HepG2 (cell line): ENCODE measurements around the gene ZSCAN4. TPM values are rescaled to one million over a fixed set of nuclear protein-coding genes. Genes with fewer than 3 reads are reported as not detected.

Experiments used
- CCAR2 ChIP-seq: fragments of 200-400 bp; formaldehyde crosslinking; optimal IDR thresholded peaks from 2 replicates; pipeline ENCODE3; 2018; ENCODE audit warnings: low read depth, mild to moderate bottlenecking, low read length, moderate library complexity
- DPF2 ChIP-seq: sonication (generic); formaldehyde crosslinking; IDR thresholded peaks from 2 replicates; pipeline ENCODE4 v1.4.0; 2020; ENCODE audit warnings: mild to moderate bottlenecking, low read depth, missing genetic modification reagents, borderline replicate concordance
- ERF ChIP-seq: IDR thresholded peaks from 2 replicates; pipeline ENCODE4 v1.6.1; 2018; ENCODE audit warnings: missing biosample characterization, missing genetic modification reagents
- MTA1 ChIP-seq: sonication (generic); formaldehyde crosslinking; IDR thresholded peaks from 2 replicates; pipeline ENCODE4 v1.4.0; 2020; ENCODE audit warnings: missing genetic modification reagents, mild to moderate bottlenecking, borderline replicate concordance
- NCOA5 ChIP-seq: sonication (generic); formaldehyde crosslinking; IDR thresholded peaks from 2 replicates; pipeline ENCODE4 v1.4.0; 2020; ENCODE audit warnings: missing genetic modification reagents
- RBM22 ChIP-seq: fragments of 200-400 bp; formaldehyde crosslinking; optimal IDR thresholded peaks from 2 replicates; pipeline ENCODE3; 2017; ENCODE audit warnings: mild to moderate bottlenecking, low read length, moderate library complexity
- RFX1 ChIP-seq: fragments of 450-650 bp; IDR thresholded peaks from 2 replicates; pipeline ENCODE4 v1.6.1; 2017
- TMF1 ChIP-seq: sonication (generic); formaldehyde crosslinking; IDR thresholded peaks from 2 replicates; pipeline ENCODE4 v1.8.1; 2022; ENCODE audit warnings: low read depth, missing genetic modification reagents
- ZNF225 ChIP-seq: sonication (generic); formaldehyde crosslinking; IDR thresholded peaks from 2 replicates; pipeline ENCODE4 v1.4.0; 2020; ENCODE audit warnings: mild to moderate bottlenecking, missing genetic modification reagents
- ZNF282 ChIP-seq: fragments of 450-650 bp; IDR thresholded peaks from 2 replicates; pipeline ENCODE4 v1.6.1; 2018; ENCODE audit not compliant: partially characterized antibody
- ZNF501 ChIP-seq: sonication (generic); formaldehyde crosslinking; IDR thresholded peaks from 2 replicates; pipeline ENCODE4 v1.5.1; 2020; ENCODE audit warnings: mild to moderate bottlenecking, moderate library complexity, missing genetic modification reagents
- ZNF556 ChIP-seq: sonication (generic); formaldehyde crosslinking; IDR thresholded peaks from 2 replicates; pipeline ENCODE4 v1.4.0; 2020; ENCODE audit warnings: mild to moderate bottlenecking, missing genetic modification reagents, borderline replicate concordance
- ZNF768 ChIP-seq: sonication (generic); formaldehyde crosslinking; IDR thresholded peaks from 2 replicates; pipeline ENCODE4 v1.4.0; 2020; ENCODE audit warnings: missing genetic modification reagents
- polyA plus RNA-seq, 8 experiments: library from polyadenylated mRNA; depleted of rRNA in 3 of 8; stranded (reverse) in 7 of 8; unstranded in 1 of 8; fragments of >200 nt; fragmentation: Illumina TruSeq in 4 of 8; extraction: Trizol in 4 of 8; gene quantifications; 2 replicates each; pipeline versions ENCODE4 v1.2.1 to v1.2.3, GENCODE V29; 2011 to 2016; ENCODE audit warnings: low read depth in 4 of 8, missing spikeins in 1 of 8, mixed read lengths in 1 of 8; ENCODE audit not compliant: insufficient read depth in 1 of 8
- total RNA-seq, 5 experiments: library from RNA; depleted of rRNA; stranded (reverse); fragments of >200 nt; fragmentation: Illumina TruSeq; extraction: Trizol; gene quantifications; 2 replicates each; pipeline ENCODE4 v1.2.3, GENCODE V29; 2016; ENCODE audit warnings: low read depth in 1 of 5
- TF ChIP-seq, protein P1 (sequence below): IDR thresholded peaks from 2 replicates; pipeline ENCODE4 v1.6.1; 2016; ENCODE audit warnings: missing compliant biosample characterization, missing genetic modification reagents, borderline replicate concordance
- TF ChIP-seq, protein P2 (sequence below): sonication (generic); formaldehyde crosslinking; IDR thresholded peaks from 2 replicates; pipeline ENCODE4 v1.4.0; 2020; ENCODE audit warnings: missing genetic modification reagents, borderline replicate concordance
- TF ChIP-seq, protein P3 (sequence below): fragments of 450-650 bp; IDR thresholded peaks from 2 replicates; pipeline ENCODE4 v1.6.1; 2016
- TF ChIP-seq, protein P4 (sequence below): sonication (generic); formaldehyde crosslinking; IDR thresholded peaks from 2 replicates; pipeline ENCODE4 v1.4.0; 2020; ENCODE audit warnings: low read depth, mild to moderate bottlenecking, missing genetic modification reagents
- TF ChIP-seq, protein P5 (sequence below): sonication (generic); formaldehyde crosslinking; IDR thresholded peaks from 2 replicates; pipeline ENCODE4 v1.4.0; 2020; ENCODE audit warnings: missing genetic modification reagents

The ZSCAN4 gene
- total and polyA plus RNA-seq, 2 of the 13 experiments (the other 11 are each of a cell fraction or from before 2014, with no cell fraction given), result 0.60 to 0.73 TPM

DNA sequence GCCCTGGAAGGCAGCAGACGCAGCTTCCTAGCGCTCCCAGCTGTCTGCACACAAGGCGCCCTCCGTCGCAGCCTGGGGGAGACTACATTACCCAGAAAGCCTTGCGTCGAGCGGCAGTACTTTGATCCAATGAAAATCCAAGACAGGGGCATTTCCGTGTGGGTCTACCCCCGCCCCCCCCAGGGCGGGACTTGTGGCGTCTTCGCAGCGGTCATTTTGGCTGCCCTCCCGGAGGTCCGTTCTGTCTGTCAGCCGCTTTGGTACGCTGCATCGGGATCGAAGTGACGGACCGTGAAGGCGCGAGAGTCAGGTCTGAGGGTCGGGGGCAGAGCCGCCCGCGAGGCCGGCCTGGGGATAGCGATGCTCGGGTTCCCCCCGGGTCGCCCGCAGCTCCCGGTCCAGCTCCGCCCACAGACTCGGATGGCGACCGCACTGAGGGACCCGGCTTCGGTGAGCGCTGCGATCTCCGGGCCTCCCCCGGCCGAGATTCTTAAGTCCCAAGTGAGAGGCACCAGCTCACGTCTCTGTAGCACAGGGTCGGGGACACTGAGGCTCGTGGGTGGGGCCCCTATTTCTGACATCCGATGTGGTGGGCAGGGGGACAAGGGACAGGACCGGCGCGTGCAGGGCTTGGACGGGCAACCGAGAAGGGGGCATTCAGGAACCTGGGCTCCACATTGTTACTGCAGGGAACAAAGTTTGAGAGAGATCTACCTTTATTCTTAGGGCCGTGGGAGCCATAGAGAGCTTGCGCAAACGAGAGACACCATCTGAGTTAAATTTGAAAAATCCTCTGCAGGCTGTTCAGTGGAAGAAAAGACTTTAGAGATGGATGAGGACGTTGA, 35.5 kb upstream of the ZSCAN4 start, which contains the start of gene ZNF211 (continued):
- TF ChIP-seq, protein P1, sequence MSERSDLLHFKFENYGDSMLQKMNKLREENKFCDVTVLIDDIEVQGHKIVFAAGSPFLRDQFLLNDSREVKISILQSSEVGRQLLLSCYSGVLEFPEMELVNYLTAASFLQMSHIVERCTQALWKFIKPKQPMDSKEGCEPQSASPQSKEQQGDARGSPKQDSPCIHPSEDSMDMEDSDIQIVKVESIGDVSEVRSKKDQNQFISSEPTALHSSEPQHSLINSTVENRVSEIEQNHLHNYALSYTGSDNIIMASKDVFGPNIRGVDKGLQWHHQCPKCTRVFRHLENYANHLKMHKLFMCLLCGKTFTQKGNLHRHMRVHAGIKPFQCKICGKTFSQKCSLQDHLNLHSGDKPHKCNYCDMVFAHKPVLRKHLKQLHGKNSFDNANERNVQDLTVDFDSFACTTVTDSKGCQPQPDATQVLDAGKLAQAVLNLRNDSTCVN (CRISPR knock-in tag), result no peak
- TF ChIP-seq RFX1 (no peak), CCAR2 (no peak), ZNF501 (CRISPR knock-in tag) (peak; percentile 81; the same call in 1 of the 2 replicates), ZNF225 (CRISPR knock-in tag) (0 out of 2 replicates have a peak, but pooled peaks have one; percentile 59), ZNF556 (CRISPR knock-in tag) (peak; percentile 57; the same call in 1 of the 2 replicates), ERF (CRISPR knock-in tag) (peak; percentile 70; the same call in 1 of the 2 replicates), TMF1 (CRISPR knock-in tag) (no peak), ZNF282 (no peak), RBM22 (no peak), DPF2 (CRISPR knock-in tag) (no peak), NCOA5 (CRISPR knock-in tag) (no peak), MTA1 (CRISPR knock-in tag) (0 out of 2 replicates have a peak, but pooled peaks have one; percentile 43), ZNF768 (CRISPR knock-in tag) (0 out of 2 replicates have a peak, but pooled peaks have one; percentile 14)
- TF ChIP-seq, protein P2, sequence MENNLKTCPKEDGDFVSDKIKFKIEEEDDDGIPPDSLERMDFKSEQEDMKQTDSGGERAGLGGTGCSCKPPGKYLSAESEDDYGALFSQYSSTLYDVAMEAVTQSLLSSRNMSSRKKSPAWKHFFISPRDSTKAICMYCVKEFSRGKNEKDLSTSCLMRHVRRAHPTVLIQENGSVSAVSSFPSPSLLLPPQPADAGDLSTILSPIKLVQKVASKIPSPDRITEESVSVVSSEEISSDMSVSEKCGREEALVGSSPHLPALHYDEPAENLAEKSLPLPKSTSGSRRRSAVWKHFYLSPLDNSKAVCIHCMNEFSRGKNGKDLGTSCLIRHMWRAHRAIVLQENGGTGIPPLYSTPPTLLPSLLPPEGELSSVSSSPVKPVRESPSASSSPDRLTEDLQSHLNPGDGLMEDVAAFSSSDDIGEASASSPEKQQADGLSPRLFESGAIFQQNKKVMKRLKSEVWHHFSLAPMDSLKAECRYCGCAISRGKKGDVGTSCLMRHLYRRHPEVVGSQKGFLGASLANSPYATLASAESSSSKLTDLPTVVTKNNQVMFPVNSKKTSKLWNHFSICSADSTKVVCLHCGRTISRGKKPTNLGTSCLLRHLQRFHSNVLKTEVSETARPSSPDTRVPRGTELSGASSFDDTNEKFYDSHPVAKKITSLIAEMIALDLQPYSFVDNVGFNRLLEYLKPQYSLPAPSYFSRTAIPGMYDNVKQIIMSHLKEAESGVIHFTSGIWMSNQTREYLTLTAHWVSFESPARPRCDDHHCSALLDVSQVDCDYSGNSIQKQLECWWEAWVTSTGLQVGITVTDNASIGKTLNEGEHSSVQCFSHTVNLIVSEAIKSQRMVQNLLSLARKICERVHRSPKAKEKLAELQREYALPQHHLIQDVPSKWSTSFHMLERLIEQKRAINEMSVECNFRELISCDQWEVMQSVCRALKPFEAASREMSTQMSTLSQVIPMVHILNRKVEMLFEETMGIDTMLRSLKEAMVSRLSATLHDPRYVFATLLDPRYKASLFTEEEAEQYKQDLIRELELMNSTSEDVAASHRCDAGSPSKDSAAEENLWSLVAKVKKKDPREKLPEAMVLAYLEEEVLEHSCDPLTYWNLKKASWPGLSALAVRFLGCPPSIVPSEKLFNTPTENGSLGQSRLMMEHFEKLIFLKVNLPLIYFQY (CRISPR knock-in tag), result 0 out of 2 replicates have a peak, but pooled peaks have one; percentile 36
- TF ChIP-seq, protein P3, sequence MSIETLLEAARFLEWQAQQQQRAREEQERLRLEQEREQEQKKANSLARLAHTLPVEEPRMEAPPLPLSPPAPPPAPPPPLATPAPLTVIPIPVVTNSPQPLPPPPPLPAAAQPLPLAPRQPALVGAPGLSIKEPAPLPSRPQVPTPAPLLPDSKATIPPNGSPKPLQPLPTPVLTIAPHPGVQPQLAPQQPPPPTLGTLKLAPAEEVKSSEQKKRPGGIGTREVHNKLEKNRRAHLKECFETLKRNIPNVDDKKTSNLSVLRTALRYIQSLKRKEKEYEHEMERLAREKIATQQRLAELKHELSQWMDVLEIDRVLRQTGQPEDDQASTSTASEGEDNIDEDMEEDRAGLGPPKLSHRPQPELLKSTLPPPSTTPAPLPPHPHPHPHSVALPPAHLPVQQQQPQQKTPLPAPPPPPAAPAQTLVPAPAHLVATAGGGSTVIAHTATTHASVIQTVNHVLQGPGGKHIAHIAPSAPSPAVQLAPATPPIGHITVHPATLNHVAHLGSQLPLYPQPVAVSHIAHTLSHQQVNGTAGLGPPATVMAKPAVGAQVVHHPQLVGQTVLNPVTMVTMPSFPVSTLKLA, result no peak
- TF ChIP-seq, protein P4, sequence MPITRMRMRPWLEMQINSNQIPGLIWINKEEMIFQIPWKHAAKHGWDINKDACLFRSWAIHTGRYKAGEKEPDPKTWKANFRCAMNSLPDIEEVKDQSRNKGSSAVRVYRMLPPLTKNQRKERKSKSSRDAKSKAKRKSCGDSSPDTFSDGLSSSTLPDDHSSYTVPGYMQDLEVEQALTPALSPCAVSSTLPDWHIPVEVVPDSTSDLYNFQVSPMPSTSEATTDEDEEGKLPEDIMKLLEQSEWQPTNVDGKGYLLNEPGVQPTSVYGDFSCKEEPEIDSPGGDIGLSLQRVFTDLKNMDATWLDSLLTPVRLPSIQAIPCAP (CRISPR knock-in tag), result no peak
- TF ChIP-seq, protein P5, sequence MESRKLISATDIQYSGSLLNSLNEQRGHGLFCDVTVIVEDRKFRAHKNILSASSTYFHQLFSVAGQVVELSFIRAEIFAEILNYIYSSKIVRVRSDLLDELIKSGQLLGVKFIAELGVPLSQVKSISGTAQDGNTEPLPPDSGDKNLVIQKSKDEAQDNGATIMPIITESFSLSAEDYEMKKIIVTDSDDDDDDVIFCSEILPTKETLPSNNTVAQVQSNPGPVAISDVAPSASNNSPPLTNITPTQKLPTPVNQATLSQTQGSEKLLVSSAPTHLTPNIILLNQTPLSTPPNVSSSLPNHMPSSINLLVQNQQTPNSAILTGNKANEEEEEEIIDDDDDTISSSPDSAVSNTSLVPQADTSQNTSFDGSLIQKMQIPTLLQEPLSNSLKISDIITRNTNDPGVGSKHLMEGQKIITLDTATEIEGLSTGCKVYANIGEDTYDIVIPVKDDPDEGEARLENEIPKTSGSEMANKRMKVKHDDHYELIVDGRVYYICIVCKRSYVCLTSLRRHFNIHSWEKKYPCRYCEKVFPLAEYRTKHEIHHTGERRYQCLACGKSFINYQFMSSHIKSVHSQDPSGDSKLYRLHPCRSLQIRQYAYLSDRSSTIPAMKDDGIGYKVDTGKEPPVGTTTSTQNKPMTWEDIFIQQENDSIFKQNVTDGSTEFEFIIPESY (CRISPR knock-in tag), result no peak
